ENCODE results near the gene MLLT1.
"Not testable (repeated sequence)": the region's sequence is repeated elsewhere in the genome, so short reads cannot be mapped to it uniquely, and the experiment has no call there.

DNA sequence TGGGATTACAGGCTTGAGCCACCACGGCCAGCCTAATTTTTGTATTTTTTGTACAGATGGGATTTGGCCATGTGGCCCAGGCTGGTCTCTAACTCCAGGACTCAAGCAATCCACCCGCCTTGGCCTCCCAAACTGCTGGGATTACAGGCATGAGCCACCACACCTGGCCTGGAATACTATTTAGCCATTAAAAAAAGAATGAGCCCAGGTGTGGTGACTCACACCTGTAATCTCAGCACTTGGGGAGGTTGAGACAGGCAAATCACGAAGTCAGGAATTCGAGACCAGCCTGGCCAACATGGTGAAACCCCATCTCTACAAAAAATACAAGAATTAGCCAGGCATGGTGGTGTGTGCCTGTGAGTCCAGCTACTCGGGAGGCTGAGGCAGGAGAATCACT is 35.9 kb upstream of the MLLT1 start:
- TF ChIP-seq, protein P1, sequence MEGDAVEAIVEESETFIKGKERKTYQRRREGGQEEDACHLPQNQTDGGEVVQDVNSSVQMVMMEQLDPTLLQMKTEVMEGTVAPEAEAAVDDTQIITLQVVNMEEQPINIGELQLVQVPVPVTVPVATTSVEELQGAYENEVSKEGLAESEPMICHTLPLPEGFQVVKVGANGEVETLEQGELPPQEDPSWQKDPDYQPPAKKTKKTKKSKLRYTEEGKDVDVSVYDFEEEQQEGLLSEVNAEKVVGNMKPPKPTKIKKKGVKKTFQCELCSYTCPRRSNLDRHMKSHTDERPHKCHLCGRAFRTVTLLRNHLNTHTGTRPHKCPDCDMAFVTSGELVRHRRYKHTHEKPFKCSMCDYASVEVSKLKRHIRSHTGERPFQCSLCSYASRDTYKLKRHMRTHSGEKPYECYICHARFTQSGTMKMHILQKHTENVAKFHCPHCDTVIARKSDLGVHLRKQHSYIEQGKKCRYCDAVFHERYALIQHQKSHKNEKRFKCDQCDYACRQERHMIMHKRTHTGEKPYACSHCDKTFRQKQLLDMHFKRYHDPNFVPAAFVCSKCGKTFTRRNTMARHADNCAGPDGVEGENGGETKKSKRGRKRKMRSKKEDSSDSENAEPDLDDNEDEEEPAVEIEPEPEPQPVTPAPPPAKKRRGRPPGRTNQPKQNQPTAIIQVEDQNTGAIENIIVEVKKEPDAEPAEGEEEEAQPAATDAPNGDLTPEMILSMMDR (IDR thresholded peaks at IDR 0.05): not testable (repeated sequence)
- TF ChIP-seq POLR2A (IDR thresholded peaks at IDR 0.05): not testable (repeated sequence)
